DOHH2 (cell line): Measurements from ENCODE around the gene BLOC1S2.

Experiments
- EZH2phosphoT487 ChIP-seq: fragments of 200-600 bp; sonication (generic); IDR thresholded peaks from 2 replicates; pipeline ENCODE4 v1.6.1; 2017; ENCODE audit warnings: borderline replicate concordance, mild to moderate bottlenecking, antibody characterized with exemption, low read length, moderate library complexity, mixed read lengths
- TF ChIP-seq, protein P1 (sequence below): fragments of 200-600 bp; sonication (generic); IDR thresholded peaks from one replicate; pipeline ENCODE4 v1.5.1; 2014; ENCODE audit warnings: antibody characterized with exemption, mild to moderate bottlenecking, low read depth, low read length; ENCODE audit not compliant: poor library complexity, severe bottlenecking

DNA sequence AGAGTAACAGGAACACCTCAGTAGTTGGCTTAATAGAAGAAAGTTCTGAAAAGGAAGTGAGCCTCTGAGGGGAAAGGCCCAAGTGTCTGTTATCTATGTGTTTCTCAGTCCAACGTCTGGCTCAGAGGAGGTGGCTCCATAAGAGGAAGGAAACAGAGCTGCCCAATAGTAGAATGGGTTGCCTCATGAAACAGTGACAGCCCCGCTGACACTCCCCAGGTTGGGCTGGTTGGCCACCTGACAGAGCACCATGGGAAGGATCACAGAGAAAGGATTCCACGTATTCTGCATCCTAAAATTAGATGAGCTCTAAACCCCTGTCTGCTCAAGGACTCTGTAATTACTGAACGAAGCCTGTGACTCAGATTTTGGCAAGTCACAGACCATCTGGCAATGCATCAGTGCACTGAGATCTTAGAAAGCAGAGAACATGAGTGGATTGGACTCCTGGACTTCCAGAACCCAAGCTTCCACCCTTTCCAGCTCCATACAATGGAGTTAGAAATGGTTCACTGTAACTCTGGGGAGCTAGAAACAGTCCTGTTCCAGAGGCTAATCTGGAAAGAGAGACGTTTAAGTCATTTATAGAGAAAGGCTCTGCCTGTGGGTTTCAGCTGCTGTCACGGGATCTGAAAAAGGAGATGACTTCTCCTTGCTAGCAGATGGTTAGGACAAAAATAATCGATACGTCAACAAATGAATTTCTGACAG is 40.7 kb upstream of the BLOC1S2 start:
- TF ChIP-seq, protein P1, sequence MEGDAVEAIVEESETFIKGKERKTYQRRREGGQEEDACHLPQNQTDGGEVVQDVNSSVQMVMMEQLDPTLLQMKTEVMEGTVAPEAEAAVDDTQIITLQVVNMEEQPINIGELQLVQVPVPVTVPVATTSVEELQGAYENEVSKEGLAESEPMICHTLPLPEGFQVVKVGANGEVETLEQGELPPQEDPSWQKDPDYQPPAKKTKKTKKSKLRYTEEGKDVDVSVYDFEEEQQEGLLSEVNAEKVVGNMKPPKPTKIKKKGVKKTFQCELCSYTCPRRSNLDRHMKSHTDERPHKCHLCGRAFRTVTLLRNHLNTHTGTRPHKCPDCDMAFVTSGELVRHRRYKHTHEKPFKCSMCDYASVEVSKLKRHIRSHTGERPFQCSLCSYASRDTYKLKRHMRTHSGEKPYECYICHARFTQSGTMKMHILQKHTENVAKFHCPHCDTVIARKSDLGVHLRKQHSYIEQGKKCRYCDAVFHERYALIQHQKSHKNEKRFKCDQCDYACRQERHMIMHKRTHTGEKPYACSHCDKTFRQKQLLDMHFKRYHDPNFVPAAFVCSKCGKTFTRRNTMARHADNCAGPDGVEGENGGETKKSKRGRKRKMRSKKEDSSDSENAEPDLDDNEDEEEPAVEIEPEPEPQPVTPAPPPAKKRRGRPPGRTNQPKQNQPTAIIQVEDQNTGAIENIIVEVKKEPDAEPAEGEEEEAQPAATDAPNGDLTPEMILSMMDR = no peak
- no peak for TF ChIP-seq EZH2phosphoT487
